ENCODE data around the gene PAX2. TPM values are rescaled to one million over a fixed set of nuclear protein-coding genes. Genes with fewer than 3 reads are reported as not detected.
A peak's percentile ranks its signal among the peaks of the same experiment; 100 is the strongest.

Gene PAX2
- total RNA-seq, 2 donors from 2014 or later, result 0.93 to 0.99 TPM

GRCh38 chr10:100745882-100746783 is 751 bp downstream of the PAX2 start:
- Mint-ChIP-seq H3K27ac (no peak overlapping the region), H3K9me3 (no peaks in the 10 kb centered on the region)
- H3K27ac ChIP-seq (ENCODE audit: low read depth, low read length), result no peak overlapping the region

GRCh38 chr10:100746784-100747455 is 1.5 kb downstream of the PAX2 start:
- H3K9ac ChIP-seq (ENCODE audit: extremely low read depth, low read length, poor library complexity, severe bottlenecking), result no peak overlapping the region
- H3K27me3 Mint-ChIP-seq (ENCODE audit: insufficient read depth), result peaks cover 96% of the 10 kb centered on the region
- WGBS, 2 experiments (ENCODE audit: insufficient coverage in 1 of 2, insufficient read length in 1 of 2), result 6 to 9% methylated on average over 1 to 9 of the region's 9 CpGs
- peak; percentile 51 for DNase-seq
- peaks cover 6% of the 10 kb centered on the region for H3K4me1 ChIP-seq (ENCODE audit: control insufficient read depth, insufficient read depth, low read length)
- H3K9me3 ChIP-seq (ENCODE audit: control insufficient read depth, low read length), result no peaks in the 10 kb centered on the region
- TF ChIP-seq CTCF (conservative IDR thresholded peaks at IDR 0.05), result no peak
- no peaks in the 10 kb centered on the region for H3K36me3 ChIP-seq (ENCODE audit: control insufficient read depth, insufficient read depth, low read length)
- H3K27ac ChIP-seq (ENCODE audit: low read depth, low read length), result no peak overlapping the region
- peak overlapping the region; percentile 59 for H3K4me3 ChIP-seq (ENCODE audit: low read length)
- peaks cover 97% of the 10 kb centered on the region for H3K27me3 ChIP-seq (ENCODE audit: control insufficient read depth, insufficient read depth, low read length, poor library complexity, severe bottlenecking)
- H3K27ac Mint-ChIP-seq, result no peak overlapping the region
- peak overlapping the region; percentile 58 for H3K4me3 Mint-ChIP-seq
- no peaks in the 10 kb centered on the region for H3K9me3 Mint-ChIP-seq
- no peaks in the 10 kb centered on the region for H3K36me3 Mint-ChIP-seq (ENCODE audit: low read depth)
- H3K4me1 Mint-ChIP-seq, result peaks cover 23% of the 10 kb centered on the region

More at GRCh38 chr10:100745882-100746783, 751 bp downstream of the PAX2 start:
- Histone ChIP-seq H3K4me3 (ENCODE audit: low read length) (peak overlapping the region; percentile 59), H3K4me1 (ENCODE audit: control insufficient read depth, insufficient read depth, low read length) (peaks cover 13% of the 10 kb centered on the region), H3K36me3 (ENCODE audit: control insufficient read depth, insufficient read depth, low read length) (no peaks in the 10 kb centered on the region), H3K9me3 (ENCODE audit: control insufficient read depth, low read length) (no peaks in the 10 kb centered on the region), H3K27me3 (ENCODE audit: control insufficient read depth, insufficient read depth, low read length, poor library complexity, severe bottlenecking) (peaks cover 97% of the 10 kb centered on the region), H3K9ac (ENCODE audit: extremely low read depth, low read length, poor library complexity, severe bottlenecking) (no peak overlapping the region)
- Mint-ChIP-seq H3K27me3 (ENCODE audit: insufficient read depth) (peaks cover 96% of the 10 kb centered on the region), H3K4me3 (peak overlapping the region; percentile 58), H3K36me3 (ENCODE audit: low read depth) (no peaks in the 10 kb centered on the region), H3K4me1 (peaks cover 24% of the 10 kb centered on the region)
- DNase-seq, result peak; percentile 83
- 0 to 5% methylated on average over 21 to 54 of the region's 54 CpGs for whole genome bisulfite sequencing, 2 experiments (ENCODE audit: insufficient coverage in 1 of 2, insufficient read length in 1 of 2)
- TF ChIP-seq CTCF (conservative IDR thresholded peaks at IDR 0.05), result peak; percentile 11

GRCh38 chr10:100747456-100748230 is 2.3 kb downstream of the PAX2 start:
- H3K27me3 Mint-ChIP-seq (ENCODE audit: insufficient read depth), result peaks cover 96% of the 10 kb centered on the region
- Histone ChIP-seq H3K9me3 (ENCODE audit: control insufficient read depth, low read length) (no peaks in the 10 kb centered on the region), H3K9ac (ENCODE audit: extremely low read depth, low read length, poor library complexity, severe bottlenecking) (no peak overlapping the region), H3K27ac (ENCODE audit: low read depth, low read length) (no peak overlapping the region), H3K4me3 (ENCODE audit: low read length) (peak overlapping the region; percentile 66), H3K4me1 (ENCODE audit: control insufficient read depth, insufficient read depth, low read length) (peaks cover 6% of the 10 kb centered on the region), H3K36me3 (ENCODE audit: control insufficient read depth, insufficient read depth, low read length) (no peaks in the 10 kb centered on the region), H3K27me3 (ENCODE audit: control insufficient read depth, insufficient read depth, low read length, poor library complexity, severe bottlenecking) (peaks cover 97% of the 10 kb centered on the region)
- H3K36me3 Mint-ChIP-seq (ENCODE audit: low read depth), result no peaks in the 10 kb centered on the region
- H3K4me1 Mint-ChIP-seq, result peaks cover 23% of the 10 kb centered on the region
- WGBS, 2 experiments (ENCODE audit: insufficient coverage in 1 of 2, insufficient read length in 1 of 2), result 1 to 3% methylated on average over 19 to 57 of the region's 57 CpGs
- DNase-seq, result peak; percentile 80
- peak overlapping the region; percentile 6 for H3K4me3 Mint-ChIP-seq
- no peak overlapping the region for H3K27ac Mint-ChIP-seq
- no peak for TF ChIP-seq CTCF (conservative IDR thresholded peaks at IDR 0.05)
- no peaks in the 10 kb centered on the region for H3K9me3 Mint-ChIP-seq

Measured in endodermal cell (in vitro differentiated cells).